H7 (cell line): ENCODE data around the gene SYNDIG1. TPM values are rescaled to one million over a fixed set of nuclear protein-coding genes. Genes with fewer than 3 reads are reported as not detected.

Source experiments
- DNase-seq: peaks from one replicate; pipeline ENCODE4 v3.0.0; 2012
- H3K27me3 ChIP-seq: 2 replicates; pipeline ENCODE4 v1.6.0; 2011; ENCODE audit warnings: mild to moderate bottlenecking, low read length; ENCODE audit not compliant: control insufficient read depth, insufficient read depth
- H3K36me3 ChIP-seq: replicated peaks from 2 replicates; pipeline ENCODE4 v1.5.1; 2011; ENCODE audit warnings: low read length; ENCODE audit not compliant: control insufficient read depth, insufficient read depth
- H3K4me3 ChIP-seq: 2 replicates; pipeline ENCODE4 v1.5.1; 2011; ENCODE audit warnings: low read depth, mild to moderate bottlenecking, control low read depth, low read length, moderate library complexity; ENCODE audit not compliant: insufficient read depth
- total RNA-seq: library from RNA; depleted of rRNA; stranded (reverse); fragments of >200 nt; shearing (Covaris generic); gene quantifications from 2 replicates; pipeline ENCODE4 v1.2.3, GENCODE V29; 2014

SYNDIG1 gene
- total RNA-seq, 1 experiment from 2014 or later, result 9.2 TPM

GRCh38 chr20:24528583-24529368 is 59.3 kb downstream of the SYNDIG1 start:
- no peak overlapping the region for H3K4me3 ChIP-seq
- no peaks in the 10 kb centered on the region for H3K27me3 ChIP-seq
- no peak for DNase-seq
- H3K36me3 ChIP-seq, result no peaks in the 10 kb centered on the region

- H3K4me3 ChIP-seq, result no peak overlapping the region
- no peak for DNase-seq
- H3K27me3 ChIP-seq, result no peaks in the 10 kb centered on the region
- no peaks in the 10 kb centered on the region for H3K36me3 ChIP-seq
These were observed 59.9 kb downstream of the SYNDIG1 start for GRCh38 chr20:24529369-24529719.

GRCh38 chr20:24530131-24530680 is 60.8 kb downstream of the SYNDIG1 start:
- Histone ChIP-seq H3K36me3 (no peaks in the 10 kb centered on the region), H3K27me3 (no peaks in the 10 kb centered on the region), H3K4me3 (no peak overlapping the region)
- DNase-seq, result no peak

GRCh38 chr20:24531202-24531601 is 61.8 kb downstream of the SYNDIG1 start:
- DNase-seq, result no peak
- no peaks in the 10 kb centered on the region for H3K27me3 ChIP-seq
- no peak overlapping the region for H3K4me3 ChIP-seq
- no peaks in the 10 kb centered on the region for H3K36me3 ChIP-seq

- no peak overlapping the region for H3K4me3 ChIP-seq
These were observed 62.4 kb downstream of the SYNDIG1 start for GRCh38 chr20:24531631-24532419.

GRCh38 chr20:24533449-24533848 is 64.0 kb downstream of the SYNDIG1 start:
- peak; percentile 57 for DNase-seq
- H3K27me3 ChIP-seq, result no peaks in the 10 kb centered on the region
- no peak overlapping the region for H3K4me3 ChIP-seq
- no peaks in the 10 kb centered on the region for H3K36me3 ChIP-seq

More at GRCh38 chr20:24531631-24532419, 62.4 kb downstream of the SYNDIG1 start:
- H3K27me3 ChIP-seq, result no peaks in the 10 kb centered on the region
- H3K36me3 ChIP-seq, result no peaks in the 10 kb centered on the region
- no peak for DNase-seq

- Histone ChIP-seq H3K27me3 (no peaks in the 10 kb centered on the region), H3K4me3 (no peak overlapping the region), H3K36me3 (no peaks in the 10 kb centered on the region)
- peak; percentile 39 for DNase-seq
These were observed 64.9 kb downstream of the SYNDIG1 start for GRCh38 chr20:24534282-24534681.

- H3K4me3 ChIP-seq, result no peak overlapping the region
- H3K36me3 ChIP-seq, result no peaks in the 10 kb centered on the region
- no peaks in the 10 kb centered on the region for H3K27me3 ChIP-seq
- DNase-seq, result no peak
These were observed 66.7 kb downstream of the SYNDIG1 start for GRCh38 chr20:24535941-24536730.

GRCh38 chr20:24537210-24537609 is 67.8 kb downstream of the SYNDIG1 start:
- H3K36me3 ChIP-seq, result no peaks in the 10 kb centered on the region
- DNase-seq, result no peak
- no peaks in the 10 kb centered on the region for H3K27me3 ChIP-seq
- no peak overlapping the region for H3K4me3 ChIP-seq

- Histone ChIP-seq H3K36me3 (no peaks in the 10 kb centered on the region), H3K27me3 (no peaks in the 10 kb centered on the region), H3K4me3 (no peak overlapping the region)
- no peak for DNase-seq
These were observed 73.3 kb downstream of the SYNDIG1 start for GRCh38 chr20:24542721-24543120.

- DNase-seq, result no peak
- Histone ChIP-seq H3K4me3 (no peak overlapping the region), H3K36me3 (no peaks in the 10 kb centered on the region), H3K27me3 (no peaks in the 10 kb centered on the region)
These were observed 73.7 kb downstream of the SYNDIG1 start for GRCh38 chr20:24543168-24543567.

GRCh38 chr20:24543741-24544140 is 74.3 kb downstream of the SYNDIG1 start:
- no peaks in the 10 kb centered on the region for H3K36me3 ChIP-seq
- no peak overlapping the region for H3K4me3 ChIP-seq
- no peak for DNase-seq
- no peaks in the 10 kb centered on the region for H3K27me3 ChIP-seq

GRCh38 chr20:24544371-24544770 is 74.9 kb downstream of the SYNDIG1 start:
- DNase-seq, result no peak
- H3K4me3 ChIP-seq, result no peak overlapping the region
- H3K36me3 ChIP-seq, result no peaks in the 10 kb centered on the region
- H3K27me3 ChIP-seq, result no peaks in the 10 kb centered on the region

- Histone ChIP-seq H3K36me3 (no peaks in the 10 kb centered on the region), H3K27me3 (no peaks in the 10 kb centered on the region), H3K4me3 (no peak overlapping the region)
- DNase-seq, result no peak
These were observed 75.7 kb downstream of the SYNDIG1 start for GRCh38 chr20:24545168-24545567.
